ENCODE data around the gene FSD2. TPM values are rescaled to one million over a fixed set of nuclear protein-coding genes. Genes with fewer than 3 reads are reported as not detected.
"Not testable (repeated sequence)": the region's sequence is repeated elsewhere in the genome, so short reads cannot be mapped to it uniquely, and the experiment has no call there.

The FSD2 gene
- polyA plus RNA-seq, 1 donor: 44.5 TPM

DNA sequence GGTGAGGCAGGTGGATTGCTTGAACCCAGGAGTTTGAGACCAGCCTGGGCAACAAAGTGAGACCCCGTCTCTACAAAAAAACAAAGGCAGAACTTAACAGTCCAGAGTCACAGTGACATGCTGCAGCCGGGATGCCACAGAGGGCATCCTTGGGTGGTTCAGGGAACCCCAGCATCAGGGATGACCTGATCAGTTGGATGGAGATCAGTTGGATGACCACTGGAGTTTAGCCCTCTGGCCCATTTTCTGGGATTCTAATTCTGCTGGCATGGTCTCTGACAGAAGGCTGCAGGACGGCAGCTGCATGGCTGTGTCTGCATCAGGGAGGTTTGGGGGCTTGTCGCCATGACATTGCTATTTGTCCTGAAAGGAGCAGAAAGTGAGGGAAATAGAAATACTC, 23.4 kb upstream of the FSD2 start:
- DNase-seq: no peak

GRCh38 chr15:82828075-82828474, 22.2 kb upstream of the FSD2 start:
- no peak for DNase-seq

GRCh38 chr15:82823049-82823448, 17.2 kb upstream of the FSD2 start:
- no peak for DNase-seq

DNA sequence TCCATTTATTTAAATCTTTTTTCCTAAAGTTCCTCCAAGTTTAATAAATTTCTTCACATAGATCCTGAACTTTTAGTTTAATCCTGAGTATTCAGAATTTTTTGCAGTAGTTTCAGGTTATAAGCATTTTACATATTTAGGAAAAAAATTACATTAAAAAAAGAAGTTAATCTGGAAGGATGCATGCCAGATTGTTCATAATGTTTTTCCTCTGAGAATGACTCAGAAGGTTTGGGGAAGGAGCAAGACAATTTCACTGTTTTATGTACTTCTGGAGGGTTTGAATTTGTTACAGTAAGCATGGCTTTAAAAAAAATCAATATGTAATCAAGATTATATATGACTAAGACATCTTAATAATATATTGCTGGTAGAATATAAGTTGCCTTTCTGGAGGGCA, 16.0 kb upstream of the FSD2 start:
- not testable (repeated sequence) for DNase-seq

DNA sequence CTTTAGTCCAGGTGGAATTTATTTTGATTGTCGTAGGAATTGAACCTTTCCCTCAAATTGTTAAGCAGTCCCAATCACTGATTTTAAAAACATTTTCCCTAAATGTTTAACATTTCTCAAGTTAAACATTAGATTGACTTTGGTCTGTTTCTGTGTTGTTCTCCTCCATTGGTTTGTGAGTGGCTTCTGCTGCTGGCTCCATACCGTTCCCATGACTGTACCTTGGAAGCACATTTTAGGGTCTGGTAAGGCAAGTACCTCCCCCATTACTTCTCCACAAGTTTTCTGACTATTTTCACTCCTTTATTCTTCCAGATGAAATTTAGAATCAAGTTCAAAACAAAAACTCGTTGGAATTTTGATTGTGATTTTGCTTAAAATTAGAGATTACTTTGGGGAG, 15.5 kb upstream of the FSD2 start:
- not testable (repeated sequence) for DNase-seq

DNA sequence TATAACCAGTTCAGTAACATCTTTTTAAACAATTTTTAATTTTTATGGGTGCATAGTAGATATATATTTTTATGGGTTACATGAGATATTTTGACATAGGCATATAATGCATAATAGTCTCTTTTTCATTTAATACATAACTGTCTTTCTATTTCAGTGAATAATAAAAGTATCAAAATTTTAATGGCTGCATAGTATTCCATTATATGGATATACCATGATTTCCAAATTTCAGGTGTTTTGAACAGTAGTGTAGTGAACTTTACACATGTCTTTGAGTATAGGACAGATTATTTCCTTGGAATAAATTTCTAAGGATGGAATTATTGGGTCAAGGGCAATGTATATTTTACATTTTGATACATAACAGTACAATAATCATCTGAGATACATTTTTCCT, 14.3 kb upstream of the FSD2 start:
- DNase-seq: no peak

DNA sequence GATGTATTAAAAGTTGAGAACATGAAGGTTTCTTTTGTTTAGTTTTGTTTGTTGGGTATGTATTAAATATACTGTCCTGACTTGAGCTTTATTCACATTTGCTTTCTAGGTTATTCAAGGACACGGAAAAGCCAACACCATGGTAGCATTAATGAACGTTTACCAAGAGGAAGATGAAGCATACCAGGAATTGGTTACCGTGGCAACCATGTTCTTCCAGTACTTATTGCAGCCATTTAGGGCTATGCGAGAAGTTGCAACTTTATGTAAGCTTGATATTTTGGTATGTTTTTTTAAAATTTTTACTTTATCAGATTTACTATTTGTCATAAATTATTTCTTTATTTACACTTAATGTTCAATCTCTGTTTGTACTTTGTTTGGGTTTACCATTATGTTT, 7.1 kb upstream of the FSD2 start:
- no peak for DNase-seq

- no peak for DNase-seq
Observed at GRCh38 chr15:82810890-82811426, 5.1 kb upstream of the FSD2 start.

GRCh38 chr15:82810061-82810889, 4.4 kb upstream of the FSD2 start:
- DNase-seq: peak; percentile 35

DNA sequence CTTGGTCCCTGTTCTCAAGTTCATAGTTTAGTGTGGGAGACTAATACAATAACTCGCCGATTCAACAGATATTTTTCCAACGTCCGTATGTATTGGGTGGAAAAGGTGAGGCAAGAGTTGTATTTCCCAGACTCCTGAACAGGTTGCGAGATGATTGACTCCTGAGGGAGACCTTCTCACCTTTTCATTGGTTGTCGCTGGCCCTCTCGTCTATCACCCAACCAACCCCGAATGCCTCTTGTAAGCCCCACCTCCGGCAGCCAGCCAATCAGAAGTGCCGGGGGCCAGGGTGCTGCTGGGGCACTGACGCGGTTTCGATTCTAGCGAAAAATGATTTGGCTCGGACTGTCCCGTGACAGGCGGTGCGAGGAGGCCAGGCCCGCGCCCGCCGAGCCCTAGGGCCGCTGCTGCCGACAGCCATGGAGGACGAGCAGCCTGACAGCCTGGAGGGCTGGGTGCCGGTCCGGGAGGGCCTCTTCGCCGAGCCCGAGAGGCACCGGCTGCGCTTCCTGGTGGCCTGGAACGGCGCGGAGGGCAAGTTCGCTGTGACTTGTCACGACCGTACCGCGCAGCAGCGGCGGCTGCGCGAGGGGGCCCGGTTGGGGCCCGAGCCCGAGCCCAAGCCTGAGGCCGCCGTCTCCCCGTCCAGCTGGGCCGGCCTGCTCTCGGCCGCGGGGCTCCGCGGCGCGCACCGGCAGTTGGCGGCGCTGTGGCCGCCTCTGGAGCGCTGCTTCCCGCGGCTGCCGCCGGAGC, 3.6 kb upstream of the FSD2 start, which contains the start of gene WHAMM:
Gene WHAMM (plus strand): TSS at position 321 of the 753 bp plus-strand sequence. CDS start 99 bp downstream, at position 420.
- DNase-seq: peak; percentile 98

DNA sequence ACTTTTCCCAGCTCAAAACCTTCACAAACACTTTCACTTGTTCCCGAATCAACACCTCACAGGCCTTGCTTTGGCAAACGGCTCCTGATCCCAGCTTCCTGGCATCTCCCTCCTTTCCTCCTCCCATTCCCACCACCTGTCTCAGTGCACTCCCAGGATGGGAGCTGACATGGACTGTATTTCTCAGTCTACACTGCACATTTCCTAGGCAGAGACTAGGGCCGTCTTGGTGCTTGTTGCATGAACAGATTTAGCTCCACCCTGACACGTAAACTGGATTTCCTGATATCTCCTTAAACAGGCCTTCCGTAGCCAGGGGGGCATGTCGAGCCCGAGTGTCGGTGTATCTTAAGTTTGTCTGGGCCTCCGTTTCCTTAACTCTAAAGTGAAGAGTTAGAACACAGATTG, 2.8 kb upstream of the FSD2 start:
- DNase-seq: no peak

GRCh38 chr15:82807920-82808633, 2.2 kb upstream of the FSD2 start:
- no peak for DNase-seq

DNA sequence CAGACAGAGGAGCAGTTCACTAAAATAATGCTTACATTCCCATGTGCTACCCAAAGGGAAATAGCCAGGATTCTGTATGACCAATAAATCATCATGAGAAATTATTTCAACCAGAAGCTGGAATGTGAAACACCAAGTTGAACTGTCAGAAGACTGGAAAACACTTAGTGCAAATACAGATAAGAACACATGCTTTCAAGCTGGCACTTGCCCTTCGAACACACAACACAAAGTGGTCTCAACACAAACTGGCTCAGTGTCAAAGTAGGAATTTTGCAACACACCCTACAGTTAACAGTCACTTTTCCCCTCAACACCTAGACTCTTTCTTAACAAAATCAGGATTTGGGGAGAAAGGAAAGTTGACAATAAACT, 1.3 kb downstream of the FSD2 start:
- DNase-seq: no peak

GRCh38 chr15:82803793-82804574, 1.9 kb downstream of the FSD2 start:
- DNase-seq: no peak

GRCh38 chr15:82802497-82802896, 3.4 kb downstream of the FSD2 start:
- DNase-seq: no peak

DNA sequence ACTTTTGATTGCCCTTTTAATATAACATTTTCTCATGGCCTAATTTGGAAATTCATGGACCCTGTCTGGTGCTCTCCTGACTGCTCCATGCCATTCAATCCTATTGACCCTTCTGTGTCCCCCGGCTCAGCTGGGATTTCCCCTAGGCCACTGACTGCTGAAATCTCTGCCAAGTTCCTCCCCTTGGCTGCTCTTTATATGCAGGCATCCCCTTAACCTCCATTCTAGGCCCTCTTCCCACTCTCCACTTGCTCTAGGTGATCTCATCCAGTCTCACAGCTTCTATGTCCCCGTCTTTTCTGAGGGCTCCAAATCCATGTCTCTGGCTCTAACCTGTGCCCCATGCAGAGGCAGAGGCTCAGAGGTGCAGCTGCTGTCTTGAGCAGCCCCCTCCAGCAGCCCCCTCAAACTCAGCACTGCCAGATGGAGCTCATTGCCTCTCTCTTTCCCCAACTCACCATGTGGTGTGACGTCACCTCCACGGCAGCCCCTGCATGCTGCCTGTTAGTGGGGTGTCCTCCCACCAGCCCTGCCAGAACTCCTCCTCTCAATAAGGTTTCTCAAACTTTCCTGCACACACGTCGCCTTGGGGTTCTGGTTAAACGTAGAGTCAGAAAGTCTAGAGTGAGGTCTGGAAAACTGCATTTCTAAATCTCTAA, 6.6 kb downstream of the FSD2 start:
- no peak for DNase-seq

- no peak for DNase-seq
Observed at GRCh38 chr15:82798531-82799166, 7.2 kb downstream of the FSD2 start.

DNA sequence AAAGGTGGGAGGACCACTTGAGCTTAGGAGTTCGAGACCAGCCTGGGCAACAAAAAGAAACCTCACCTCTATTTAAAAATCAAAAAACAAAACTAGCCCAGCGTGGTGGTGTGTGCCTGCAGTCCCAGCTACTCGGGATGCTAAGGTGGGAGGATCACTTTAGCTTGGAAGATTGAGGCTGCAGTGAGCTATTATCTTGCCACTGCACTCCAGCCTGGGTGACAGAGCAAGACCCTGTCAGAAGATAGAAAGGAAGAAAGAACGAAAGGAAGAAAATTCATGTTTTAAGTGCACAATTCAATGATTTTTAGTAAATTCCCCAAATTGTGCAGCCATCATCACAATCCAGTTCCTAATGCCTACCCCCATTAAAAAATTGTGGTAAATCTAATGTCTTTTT, 7.8 kb downstream of the FSD2 start:
- DNase-seq: no peak

DNA sequence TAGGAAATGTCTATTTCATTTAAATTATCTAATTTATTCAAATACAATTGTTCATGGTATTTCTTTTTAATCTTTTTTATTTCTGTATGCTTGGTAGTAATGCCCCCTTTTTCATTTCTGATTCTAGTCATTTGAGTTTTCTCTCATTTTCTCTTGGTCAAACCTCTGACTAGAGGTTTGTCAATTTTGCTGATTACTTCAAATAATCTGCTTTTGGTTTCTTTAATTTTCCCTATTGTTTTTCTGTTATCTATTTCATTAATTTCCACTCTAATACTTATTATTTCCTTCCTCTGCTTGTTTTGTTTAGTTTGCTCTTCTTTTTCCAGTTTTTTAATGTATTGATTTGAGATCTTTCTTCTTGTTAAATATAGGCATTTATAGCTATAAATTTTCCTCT, 12.1 kb downstream of the FSD2 start:
- no peak for DNase-seq

DNA sequence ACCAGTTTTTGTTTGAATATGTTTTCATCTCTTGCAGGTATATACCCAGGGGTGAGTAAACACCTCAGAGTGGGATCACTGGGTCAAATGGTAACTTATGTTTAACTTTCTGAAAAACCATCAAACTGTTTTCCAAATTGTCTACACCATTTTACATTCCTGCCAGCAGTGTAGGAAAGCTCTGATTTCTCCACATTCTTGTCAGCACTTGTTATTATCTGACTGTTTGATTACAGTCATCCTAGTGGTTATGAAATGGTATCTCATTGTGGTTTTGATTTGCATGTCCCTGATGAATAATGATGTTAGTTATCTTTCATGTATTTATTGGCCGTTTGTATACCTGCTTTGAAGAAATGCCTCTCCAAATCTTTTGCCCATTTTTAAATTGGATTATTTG, 13.8 kb downstream of the FSD2 start:
- no peak for DNase-seq

GRCh38 chr15:82790321-82790720, 15.5 kb downstream of the FSD2 start:
- DNase-seq: no peak
